GM19452 (cell line): Measurements from ENCODE around the gene KLHL1.
A peak's percentile ranks its signal among the peaks of the same experiment; 100 is the strongest.

Experiments used
- ATAC-seq: cut with Tn5 transposase; IDR thresholded peaks from one replicate; pipeline ENCODE4 v1.9.1; 2021; ENCODE audit not compliant: unreplicated experiment

Gene KLHL1

GRCh38 chr13:69872321-69873047 lies 235.8 kb downstream of the KLHL1 start:
- no peak for ATAC-seq

- no peak for ATAC-seq
These were observed 241.7 kb downstream of the KLHL1 start for GRCh38 chr13:69866555-69866954.

GRCh38 chr13:69857183-69857821 lies 250.9 kb downstream of the KLHL1 start:
- peak; percentile 87 for ATAC-seq

- ATAC-seq, result no peak
These were observed 251.9 kb downstream of the KLHL1 start for GRCh38 chr13:69856331-69856730.

- no peak for ATAC-seq
These were observed 279.7 kb downstream of the KLHL1 start for GRCh38 chr13:69828527-69828926.

GRCh38 chr13:69820180-69820579 lies 288.1 kb downstream of the KLHL1 start:
- ATAC-seq, result no peak

GRCh38 chr13:69817333-69817869 lies 290.9 kb downstream of the KLHL1 start:
- no peak for ATAC-seq

GRCh38 chr13:69809152-69809551 lies 299.1 kb downstream of the KLHL1 start:
- no peak for ATAC-seq

- no peak for ATAC-seq
These were observed 312.0 kb downstream of the KLHL1 start for GRCh38 chr13:69796256-69796655.

- ATAC-seq, result no peak
These were observed 314.3 kb downstream of the KLHL1 start for GRCh38 chr13:69793783-69794453.

GRCh38 chr13:69776937-69777336 lies 331.3 kb downstream of the KLHL1 start:
- no peak for ATAC-seq

- no peak for ATAC-seq
These were observed 338.6 kb downstream of the KLHL1 start for GRCh38 chr13:69769608-69770007.

GRCh38 chr13:69761581-69761980 lies 346.7 kb downstream of the KLHL1 start:
- ATAC-seq, result no peak

GRCh38 chr13:69755101-69755500 lies 353.2 kb downstream of the KLHL1 start:
- no peak for ATAC-seq

- ATAC-seq, result no peak
These were observed 357.0 kb downstream of the KLHL1 start for GRCh38 chr13:69751259-69751658.

- ATAC-seq, result no peak
These were observed 370.9 kb downstream of the KLHL1 start for GRCh38 chr13:69737129-69737935.

- ATAC-seq, result no peak
These were observed 386.6 kb downstream of the KLHL1 start for GRCh38 chr13:69721631-69722030.

GRCh38 chr13:69720278-69720983 lies 387.8 kb downstream of the KLHL1 start:
- no peak for ATAC-seq

- no peak for ATAC-seq
These were observed 401.4 kb downstream of the KLHL1 start for GRCh38 chr13:69706807-69707206.

GRCh38 chr13:69704311-69704710 lies 403.9 kb downstream of the KLHL1 start:
- no peak for ATAC-seq
